ENCODE measurements around the gene C2orf68. TPM values are rescaled to one million over a fixed set of nuclear protein-coding genes. Genes with fewer than 3 reads are reported as not detected.

Gene C2orf68
- total RNA-seq, 1 experiment from 2014 or later: 26.6 TPM

DNA sequence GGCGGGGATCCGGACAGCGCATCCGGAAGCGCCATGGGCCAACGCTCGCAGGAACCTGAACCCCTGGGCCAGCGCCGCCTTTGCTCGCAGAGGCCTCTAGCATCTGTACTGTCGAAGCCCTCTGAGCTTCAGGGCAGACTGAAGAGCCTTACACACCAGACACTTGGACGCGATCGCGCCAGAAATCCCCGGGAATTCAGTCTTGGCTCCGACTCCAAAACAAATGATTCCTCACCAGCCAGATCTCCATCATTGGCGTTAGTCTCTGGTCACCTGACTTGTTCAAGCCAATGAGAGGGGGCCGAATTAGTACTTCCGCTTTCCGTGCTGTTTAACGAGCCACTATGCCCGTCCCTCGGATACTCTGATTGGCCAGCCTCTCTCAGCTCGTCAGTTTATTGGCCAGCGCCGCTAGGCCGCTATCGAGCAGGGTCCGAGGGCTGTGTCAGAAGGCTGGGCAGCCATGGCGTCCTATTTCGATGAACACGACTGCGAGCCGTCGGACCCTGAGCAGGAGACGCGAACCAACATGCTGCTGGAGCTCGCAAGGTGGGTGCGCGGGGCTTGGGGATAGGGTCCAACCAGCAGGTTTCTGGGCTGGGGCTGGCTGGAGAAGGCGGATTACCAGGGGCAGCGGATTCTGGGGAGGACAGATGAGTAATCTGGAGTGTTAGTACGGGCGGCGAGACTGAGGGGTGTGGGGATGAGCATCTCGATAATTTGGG, 16.4 kb downstream of the C2orf68 start, which contains the start of gene RNF181:
Gene RNF181, plus strand, starts transcription at position 445 of the 725 bp plus-strand sequence. Its CDS starts 19 bp downstream, at position 464.
- no peaks in the 10 kb centered on the region for H3F3A ChIP-seq (ENCODE audit: low read length, unreplicated experiment)
- peak within 1 kb of the TSS; percentile 75 for H2AFZ ChIP-seq (ENCODE audit: low read length)
- TF ChIP-seq, protein P1, sequence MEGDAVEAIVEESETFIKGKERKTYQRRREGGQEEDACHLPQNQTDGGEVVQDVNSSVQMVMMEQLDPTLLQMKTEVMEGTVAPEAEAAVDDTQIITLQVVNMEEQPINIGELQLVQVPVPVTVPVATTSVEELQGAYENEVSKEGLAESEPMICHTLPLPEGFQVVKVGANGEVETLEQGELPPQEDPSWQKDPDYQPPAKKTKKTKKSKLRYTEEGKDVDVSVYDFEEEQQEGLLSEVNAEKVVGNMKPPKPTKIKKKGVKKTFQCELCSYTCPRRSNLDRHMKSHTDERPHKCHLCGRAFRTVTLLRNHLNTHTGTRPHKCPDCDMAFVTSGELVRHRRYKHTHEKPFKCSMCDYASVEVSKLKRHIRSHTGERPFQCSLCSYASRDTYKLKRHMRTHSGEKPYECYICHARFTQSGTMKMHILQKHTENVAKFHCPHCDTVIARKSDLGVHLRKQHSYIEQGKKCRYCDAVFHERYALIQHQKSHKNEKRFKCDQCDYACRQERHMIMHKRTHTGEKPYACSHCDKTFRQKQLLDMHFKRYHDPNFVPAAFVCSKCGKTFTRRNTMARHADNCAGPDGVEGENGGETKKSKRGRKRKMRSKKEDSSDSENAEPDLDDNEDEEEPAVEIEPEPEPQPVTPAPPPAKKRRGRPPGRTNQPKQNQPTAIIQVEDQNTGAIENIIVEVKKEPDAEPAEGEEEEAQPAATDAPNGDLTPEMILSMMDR (conservative IDR thresholded peaks at IDR 0.05; ENCODE audit: low read depth, low read length): no peak
- no peak for TF ChIP-seq EZH2phosphoT487 (IDR thresholded peaks at IDR 0.05; ENCODE audit: borderline replicate concordance, low read length)
- no peak for TF ChIP-seq EZH2 (IDR thresholded peaks at IDR 0.05; ENCODE audit: low read length, unreplicated experiment)
- ATAC-seq (peak; percentile 97), DNase-seq (peak; percentile 99)
- peak within 1 kb of the TSS; percentile 69 for H3K27ac ChIP-seq (ENCODE audit: low read length)
- no peaks in the 10 kb centered on the region for H3K9me2 ChIP-seq (replicated peaks; ENCODE audit: low read length)
- no peaks in the 10 kb centered on the region for H3K27me3 ChIP-seq (ENCODE audit: low read length)
- H4K20me1 ChIP-seq (ENCODE audit: low read length): no peaks in the 10 kb centered on the region
- intact Hi-C loops (cut with micrococcal nuclease): loop anchor here (2.0 kb wide), 1 partner anchor 175 kb away; no protein-coding TSS in a partner anchor
- peak within 1 kb of the TSS; percentile 79 for H3K9ac ChIP-seq (ENCODE audit: low read length)
- peaks cover 20% of the 10 kb centered on the region for H3K79me2 ChIP-seq (ENCODE audit: low read length)
- H3K4me2 ChIP-seq (ENCODE audit: low read length): peak within 1 kb of the TSS; percentile 97
- ChIA-PET POLR2A (ENCODE audit: unreplicated experiment) (interaction anchor here (0.6 to 1.6 kb wide), 5 partner anchors 16 to 1014 kb away, joined by 3 to 5 read pairs (median 4); partner anchors contain the start of genes C2orf68 and MAT2A), CTCF (interaction anchor here (0.6 to 0.7 kb wide), 2 partner anchors 53 to 242 kb away, joined by 3 to 4 read pairs; no protein-coding TSS in a partner anchor)
- H3K9me3 ChIP-seq (ENCODE audit: low read length): no peaks in the 10 kb centered on the region
- H3K4me1 ChIP-seq (ENCODE audit: insufficient read depth, low read length): peaks cover 20% of the 10 kb centered on the region
- H3K4me3 ChIP-seq (ENCODE audit: low read length): peak within 1 kb of the TSS; percentile 85
- H3K36me3 ChIP-seq (ENCODE audit: low read depth, low read length): peaks cover 13% of the 10 kb centered on the region; the same call in 1 of the 2 replicates
- no TSS peak for BruUV-seq (replicated peaks)

DNA sequence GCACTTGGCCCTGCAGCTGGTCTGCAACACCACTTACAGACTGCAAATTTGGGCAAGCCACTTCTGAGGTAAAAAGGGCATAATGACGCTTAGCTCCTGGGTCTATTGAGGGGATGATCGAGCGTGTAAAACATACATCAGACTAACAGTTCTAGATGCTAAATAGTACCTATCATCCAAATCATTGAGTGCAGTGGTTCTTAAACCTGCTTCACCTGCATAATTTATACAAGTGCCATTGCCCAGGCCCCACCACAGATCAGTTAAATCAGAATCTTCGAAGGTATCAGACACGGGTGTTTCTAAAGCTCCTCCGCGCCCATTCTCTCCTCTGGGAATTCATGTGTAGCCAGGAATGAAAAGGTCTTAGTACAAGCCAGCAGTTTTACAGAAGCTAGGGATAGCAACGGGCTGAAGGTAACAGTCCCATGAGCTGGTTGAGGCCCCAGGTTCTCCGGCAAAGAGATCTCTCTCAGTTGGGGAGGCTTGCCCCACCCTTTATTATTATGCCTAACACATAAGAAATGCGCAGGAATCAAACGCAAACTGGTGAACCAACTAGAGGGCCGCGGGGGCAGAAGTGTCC, 17.1 kb downstream of the C2orf68 start:
- Histone ChIP-seq H3K9ac (ENCODE audit: low read length) (peak overlapping the region; percentile 79), H3K4me2 (ENCODE audit: low read length) (peak overlapping the region; percentile 91), H4K20me1 (ENCODE audit: low read length) (no peaks in the 10 kb centered on the region), H3K4me3 (ENCODE audit: low read length) (peak overlapping the region; percentile 85), H3K9me2 (replicated peaks; ENCODE audit: low read length) (no peaks in the 10 kb centered on the region), H3F3A (ENCODE audit: low read length, unreplicated experiment) (no peaks in the 10 kb centered on the region), H3K27ac (ENCODE audit: low read length) (peak overlapping the region; percentile 69), H3K27me3 (ENCODE audit: low read length) (no peaks in the 10 kb centered on the region), H3K4me1 (ENCODE audit: insufficient read depth, low read length) (peaks cover 24% of the 10 kb centered on the region), H2AFZ (ENCODE audit: low read length) (peak overlapping the region; percentile 75), H3K9me3 (ENCODE audit: low read length) (no peaks in the 10 kb centered on the region), H3K79me2 (ENCODE audit: low read length) (peaks cover 20% of the 10 kb centered on the region), H3K36me3 (ENCODE audit: low read depth, low read length) (peaks cover 13% of the 10 kb centered on the region; the same call in 1 of the 2 replicates)
- ATAC-seq (no peak), DNase-seq (no peak)
- TF ChIP-seq, protein P1 (conservative IDR thresholded peaks at IDR 0.05; ENCODE audit: low read depth, low read length): no peak
- TF ChIP-seq EZH2phosphoT487 (IDR thresholded peaks at IDR 0.05; ENCODE audit: borderline replicate concordance, low read length) (no peak), EZH2 (IDR thresholded peaks at IDR 0.05; ENCODE audit: low read length, unreplicated experiment) (no peak)
- intact Hi-C loops (cut with micrococcal nuclease): loop anchor here (2.0 kb wide), 1 partner anchor 174 kb away; no protein-coding TSS in a partner anchor
- CTCF ChIA-PET: interaction anchor here (0.6 kb wide), 1 partner anchor 54 kb away, joined by 4 read pairs; no protein-coding TSS in a partner anchor
- TSS peak; percentile 85 for BruUV-seq (replicated peaks)
- POLR2A ChIA-PET (ENCODE audit: unreplicated experiment): interaction anchor here (0.6 to 1.6 kb wide), 5 partner anchors 17 to 1014 kb away, joined by 3 to 5 read pairs (median 4); partner anchors contain the start of genes C2orf68 and MAT2A
